Peyer's patch (tissue), 4 donors: Measurements from ENCODE around the gene PRR3. TPM values are rescaled to one million over a fixed set of nuclear protein-coding genes. Genes with fewer than 3 reads are reported as not detected.

Experiments used
- DNase-seq, 3 donors: peaks; one replicate each; pipeline ENCODE4 v3.0.0-alpha.2; 2017 to 2019
- H3K27ac ChIP-seq, 4 donors: fragments of 200-600 bp; sonication (generic); one replicate each; pipeline ENCODE4 v1.5.1; 2016 to 2019
- H3K27me3 ChIP-seq, 2 donors: fragments of 200-600 bp; sonication (generic); one replicate each; pipeline ENCODE4 v1.5.1; 2019
- H3K36me3 ChIP-seq, 3 donors: fragments of 200-600 bp; sonication (generic); one replicate each; pipeline ENCODE4 v1.5.1; 2016 to 2019
- H3K4me1 ChIP-seq, 4 donors: fragments of 200-600 bp; sonication (generic); one replicate each; pipeline ENCODE4 v1.5.1; 2016 to 2019
- H3K4me3 ChIP-seq, 4 donors: fragments of 200-600 bp; sonication (generic); 1 replicate in 3 of 4; 2 replicates in 1 of 4; pipeline ENCODE4 v1.5.1; 2016 to 2019; ENCODE audit warnings: mild to moderate bottlenecking in 1 of 4
- H3K9me3 ChIP-seq, 4 donors: fragments of 200-600 bp; sonication (generic); one replicate each; pipeline ENCODE4 v1.5.1; 2016 to 2019; ENCODE audit warnings: mild to moderate bottlenecking in 1 of 4
- CTCF ChIP-seq, 6 experiments: fragments of 450-650 bp in 4 of 6; fragments of 200-600 bp in 2 of 6; sonication (generic) in 1 of 6; IDR thresholded peaks; one replicate each; pipeline ENCODE4 v1.5.1; 2017 to 2019; ENCODE audit warnings: antibody characterized with exemption in 6 of 6, mild to moderate bottlenecking in 3 of 6, moderate library complexity in 1 of 6
- POLR2A ChIP-seq, 2 donors: fragments of 450-650 bp; IDR thresholded peaks; one replicate each; pipeline ENCODE4 v1.5.1; 2017; ENCODE audit warnings: antibody characterized with exemption in 2 of 2, mild to moderate bottlenecking in 2 of 2, moderate library complexity in 2 of 2
- total RNA-seq, 4 donors: library from RNA; depleted of rRNA; stranded (reverse); fragments of >200 nt; gene quantifications; one replicate each; pipeline ENCODE4 v1.1.0, GENCODE V29; 2016

PRR3 gene
- total RNA-seq, 4 donors from 2014 or later, result 1.7 to 9.0 (median 4.8) TPM

DNA sequence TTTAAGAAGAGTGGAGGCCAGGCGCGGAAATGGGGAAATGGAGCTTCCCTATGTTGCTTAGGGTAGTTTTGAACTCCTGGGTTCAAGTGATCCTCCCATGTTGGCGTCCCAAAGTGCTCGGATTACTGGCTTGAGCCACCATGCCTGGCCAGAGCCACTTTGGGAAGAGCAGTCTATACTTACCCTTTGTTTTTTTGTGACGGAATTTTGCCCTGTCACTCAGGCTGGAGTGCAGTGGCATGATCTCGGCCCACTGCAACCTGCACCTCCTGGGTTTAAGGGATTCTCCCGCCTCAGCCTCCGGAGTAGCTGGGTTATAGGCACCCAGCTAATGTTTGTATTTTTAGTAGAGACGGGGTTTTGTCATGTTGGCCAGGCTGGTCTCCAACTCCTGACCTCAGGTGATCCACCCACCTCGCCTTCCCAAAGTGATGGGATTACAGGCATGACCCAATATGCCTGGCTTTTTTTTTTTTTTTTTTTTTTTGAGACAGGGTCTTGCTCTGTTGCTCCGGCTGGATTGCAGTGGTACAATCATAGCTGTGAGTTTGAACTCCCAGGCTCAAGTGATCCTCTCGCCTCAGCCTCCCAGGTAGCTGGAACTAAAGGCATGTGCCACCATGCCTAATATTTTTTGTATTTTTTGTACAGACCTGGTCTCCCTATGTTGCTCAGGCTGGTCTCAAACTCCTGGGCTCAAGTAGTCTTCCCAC, 42.0 kb downstream of the PRR3 start:
- no peak for DNase-seq
- H3K36me3 ChIP-seq, result peaks cover 0 to 47% (median 2%) of the 10 kb centered on the region in 3 donors
- no peak overlapping the region for H3K27ac ChIP-seq
- TF ChIP-seq POLR2A (IDR thresholded peaks at IDR 0.05) (no peak), CTCF (IDR thresholded peaks at IDR 0.05) (no peak)
- no peaks in the 10 kb centered on the region for H3K4me1 ChIP-seq
- H3K9me3 ChIP-seq, result no peaks in the 10 kb centered on the region
- H3K4me3 ChIP-seq, result no peak overlapping the region
- no peaks in the 10 kb centered on the region for H3K27me3 ChIP-seq

GRCh38 chr6:30599625-30600324, 42.7 kb downstream of the PRR3 start:
- Histone ChIP-seq H3K27ac (no peak overlapping the region), H3K4me3 (no peak overlapping the region), H3K27me3 (no peaks in the 10 kb centered on the region), H3K9me3 (no peaks in the 10 kb centered on the region), H3K36me3 (peaks cover 2 to 47% (median 3%) of the 10 kb centered on the region in 3 donors), H3K4me1 (no peaks in the 10 kb centered on the region)
- no peak for DNase-seq
- TF ChIP-seq POLR2A (IDR thresholded peaks at IDR 0.05), result no peak
- TF ChIP-seq CTCF (IDR thresholded peaks at IDR 0.05), result no peak

- Histone ChIP-seq H3K36me3 (peaks cover 2 to 51% (median 4%) of the 10 kb centered on the region in 3 donors), H3K4me1 (no peaks in the 10 kb centered on the region), H3K27me3 (no peaks in the 10 kb centered on the region), H3K9me3 (no peaks in the 10 kb centered on the region), H3K27ac (no peak overlapping the region), H3K4me3 (no peak overlapping the region)
- DNase-seq, result no peak
- no peak for TF ChIP-seq CTCF (IDR thresholded peaks at IDR 0.05)
- TF ChIP-seq POLR2A (IDR thresholded peaks at IDR 0.05), result no peak
Measured at GRCh38 chr6:30600451-30600961, 43.4 kb downstream of the PRR3 start.

- H3K27ac ChIP-seq, result no peak overlapping the region
- DNase-seq, result no peak
- no peaks in the 10 kb centered on the region for H3K27me3 ChIP-seq
- H3K4me3 ChIP-seq, result no peak overlapping the region
- H3K36me3 ChIP-seq, result peaks cover 2 to 60% (median 4%) of the 10 kb centered on the region in 3 donors
- no peaks in the 10 kb centered on the region for H3K4me1 ChIP-seq
- TF ChIP-seq POLR2A (IDR thresholded peaks at IDR 0.05) (no peak), CTCF (IDR thresholded peaks at IDR 0.05) (no peak)
- H3K9me3 ChIP-seq, result no peaks in the 10 kb centered on the region
Measured at GRCh38 chr6:30601436-30601814, 44.3 kb downstream of the PRR3 start.

- Histone ChIP-seq H3K9me3 (no peaks in the 10 kb centered on the region), H3K27me3 (no peaks in the 10 kb centered on the region), H3K27ac (no peak overlapping the region), H3K36me3 (peaks cover 2 to 66% (median 4%) of the 10 kb centered on the region in 3 donors), H3K4me3 (no peak overlapping the region), H3K4me1 (no peaks in the 10 kb centered on the region)
- DNase-seq, result no peak
- TF ChIP-seq POLR2A (IDR thresholded peaks at IDR 0.05), result no peak
- no peak for TF ChIP-seq CTCF (IDR thresholded peaks at IDR 0.05)
Measured at GRCh38 chr6:30601815-30602641, 44.9 kb downstream of the PRR3 start.
